HEK293 (cell line): ENCODE measurements around the gene SIGLEC8.

Experiments used
- HOXC10 ChIP-seq: sonication (generic); formaldehyde crosslinking; IDR thresholded peaks from 2 replicates; pipeline ENCODE4 v1.8.1; 2023; ENCODE audit warnings: mild to moderate bottlenecking, missing genetic modification reagents
- KLF1 ChIP-seq: fragments of 450-650 bp; formaldehyde crosslinking; IDR thresholded peaks from 2 replicates; pipeline ENCODE4 v1.5.1; 2016; ENCODE audit warnings: missing biosample characterization, missing genetic modification characterization
- MYNN ChIP-seq: fragments of 450-650 bp; formaldehyde crosslinking; IDR thresholded peaks from 2 replicates; pipeline ENCODE4 v1.5.1; 2016; ENCODE audit warnings: missing biosample characterization, missing genetic modification characterization, borderline replicate concordance
- SETDB1 ChIP-seq: IDR thresholded peaks from one replicate; pipeline ENCODE4 v1.6.1; 2017; ENCODE audit warnings: mild to moderate bottlenecking, low read length, moderate library complexity, mixed read lengths; ENCODE audit not compliant: insufficient read length
- TCF7L2 ChIP-seq: IDR thresholded peaks from 2 replicates; pipeline ENCODE4 v1.6.1; 2011; ENCODE audit warnings: low read depth, mild to moderate bottlenecking, inconsistent platforms, low read length, moderate library complexity, borderline replicate concordance
- ZNF24 ChIP-seq: fragments of 450-650 bp; formaldehyde crosslinking; IDR thresholded peaks from 2 replicates; pipeline ENCODE4 v1.5.1; 2016; ENCODE audit warnings: missing biosample characterization, missing genetic modification characterization
- ZNF274 ChIP-seq, 2 experiments: fragments of 200-500 bp in 1 of 2; fragments of 450-650 bp in 1 of 2; sonication (Bioruptor generic) in 1 of 2; formaldehyde crosslinking in 1 of 2; IDR thresholded peaks; 2 replicates each; pipeline versions ENCODE4 v1.5.1 to v1.6.1; 2014 to 2016; ENCODE audit warnings: borderline replicate concordance in 1 of 2, inconsistent platforms in 1 of 2, low read length in 1 of 2, missing biosample characterization in 1 of 2, missing genetic modification characterization in 1 of 2
- TF ChIP-seq, protein P1 (sequence below): fragments of 450-650 bp; formaldehyde crosslinking; IDR thresholded peaks from 2 replicates; pipeline ENCODE4 v1.5.1; 2016; ENCODE audit warnings: missing biosample characterization, missing genetic modification characterization
- TF ChIP-seq, protein P2 (sequence below): fragments of 450-650 bp; formaldehyde crosslinking; IDR thresholded peaks from 2 replicates; pipeline ENCODE4 v1.5.1; 2017; ENCODE audit warnings: missing biosample characterization, missing genetic modification characterization
- TF ChIP-seq, protein P3 (sequence below): fragments of 450-650 bp; formaldehyde crosslinking; IDR thresholded peaks from 2 replicates; pipeline ENCODE4 v1.5.1; 2016; ENCODE audit warnings: missing biosample characterization, missing genetic modification characterization

DNA sequence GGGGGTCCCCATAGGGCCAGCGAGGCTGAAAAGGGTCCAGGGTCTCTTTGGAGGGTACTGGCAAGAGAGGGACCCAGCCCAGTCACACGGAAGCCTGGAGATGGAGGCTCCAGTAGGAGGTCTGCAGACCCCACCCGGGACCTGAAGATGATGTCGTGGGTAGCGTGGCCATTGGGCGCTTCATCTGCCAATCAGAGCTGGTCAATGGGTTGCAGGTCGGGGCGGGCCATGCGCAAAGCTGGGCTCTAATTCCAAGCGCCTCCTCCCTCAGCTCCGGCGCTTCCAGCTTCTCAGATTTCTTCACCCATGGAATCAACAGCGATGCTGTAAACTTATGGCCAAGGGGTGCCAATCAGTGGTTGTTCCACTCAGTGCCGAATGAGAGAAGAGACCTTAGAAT, 32.4 kb upstream of the SIGLEC8 start:
- TF ChIP-seq MYNN (no peak), KLF1 (no peak), ZNF24 (tag by site-specific recombination) (no peak), SETDB1 (no peak), TCF7L2 (no peak), ZNF274 (IDR thresholded peaks at IDR 0.05; ENCODE audit: low read length) (no peak), ZNF274 (tag by site-specific recombination; IDR thresholded peaks at IDR 0.05; ENCODE audit: borderline replicate concordance) (no peak), HOXC10 (CRISPR knock-in tag) (no peak)
- TF ChIP-seq, protein P1, sequence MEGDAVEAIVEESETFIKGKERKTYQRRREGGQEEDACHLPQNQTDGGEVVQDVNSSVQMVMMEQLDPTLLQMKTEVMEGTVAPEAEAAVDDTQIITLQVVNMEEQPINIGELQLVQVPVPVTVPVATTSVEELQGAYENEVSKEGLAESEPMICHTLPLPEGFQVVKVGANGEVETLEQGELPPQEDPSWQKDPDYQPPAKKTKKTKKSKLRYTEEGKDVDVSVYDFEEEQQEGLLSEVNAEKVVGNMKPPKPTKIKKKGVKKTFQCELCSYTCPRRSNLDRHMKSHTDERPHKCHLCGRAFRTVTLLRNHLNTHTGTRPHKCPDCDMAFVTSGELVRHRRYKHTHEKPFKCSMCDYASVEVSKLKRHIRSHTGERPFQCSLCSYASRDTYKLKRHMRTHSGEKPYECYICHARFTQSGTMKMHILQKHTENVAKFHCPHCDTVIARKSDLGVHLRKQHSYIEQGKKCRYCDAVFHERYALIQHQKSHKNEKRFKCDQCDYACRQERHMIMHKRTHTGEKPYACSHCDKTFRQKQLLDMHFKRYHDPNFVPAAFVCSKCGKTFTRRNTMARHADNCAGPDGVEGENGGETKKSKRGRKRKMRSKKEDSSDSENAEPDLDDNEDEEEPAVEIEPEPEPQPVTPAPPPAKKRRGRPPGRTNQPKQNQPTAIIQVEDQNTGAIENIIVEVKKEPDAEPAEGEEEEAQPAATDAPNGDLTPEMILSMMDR: no peak
- TF ChIP-seq, protein P2, sequence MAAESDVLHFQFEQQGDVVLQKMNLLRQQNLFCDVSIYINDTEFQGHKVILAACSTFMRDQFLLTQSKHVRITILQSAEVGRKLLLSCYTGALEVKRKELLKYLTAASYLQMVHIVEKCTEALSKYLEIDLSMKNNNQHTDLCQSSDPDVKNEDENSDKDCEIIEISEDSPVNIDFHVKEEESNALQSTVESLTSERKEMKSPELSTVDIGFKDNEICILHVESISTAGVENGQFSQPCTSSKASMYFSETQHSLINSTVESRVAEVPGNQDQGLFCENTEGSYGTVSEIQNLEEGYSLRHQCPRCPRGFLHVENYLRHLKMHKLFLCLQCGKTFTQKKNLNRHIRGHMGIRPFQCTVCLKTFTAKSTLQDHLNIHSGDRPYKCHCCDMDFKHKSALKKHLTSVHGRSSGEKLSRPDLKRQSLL (tag by site-specific recombination): no peak
- TF ChIP-seq, protein P3, sequence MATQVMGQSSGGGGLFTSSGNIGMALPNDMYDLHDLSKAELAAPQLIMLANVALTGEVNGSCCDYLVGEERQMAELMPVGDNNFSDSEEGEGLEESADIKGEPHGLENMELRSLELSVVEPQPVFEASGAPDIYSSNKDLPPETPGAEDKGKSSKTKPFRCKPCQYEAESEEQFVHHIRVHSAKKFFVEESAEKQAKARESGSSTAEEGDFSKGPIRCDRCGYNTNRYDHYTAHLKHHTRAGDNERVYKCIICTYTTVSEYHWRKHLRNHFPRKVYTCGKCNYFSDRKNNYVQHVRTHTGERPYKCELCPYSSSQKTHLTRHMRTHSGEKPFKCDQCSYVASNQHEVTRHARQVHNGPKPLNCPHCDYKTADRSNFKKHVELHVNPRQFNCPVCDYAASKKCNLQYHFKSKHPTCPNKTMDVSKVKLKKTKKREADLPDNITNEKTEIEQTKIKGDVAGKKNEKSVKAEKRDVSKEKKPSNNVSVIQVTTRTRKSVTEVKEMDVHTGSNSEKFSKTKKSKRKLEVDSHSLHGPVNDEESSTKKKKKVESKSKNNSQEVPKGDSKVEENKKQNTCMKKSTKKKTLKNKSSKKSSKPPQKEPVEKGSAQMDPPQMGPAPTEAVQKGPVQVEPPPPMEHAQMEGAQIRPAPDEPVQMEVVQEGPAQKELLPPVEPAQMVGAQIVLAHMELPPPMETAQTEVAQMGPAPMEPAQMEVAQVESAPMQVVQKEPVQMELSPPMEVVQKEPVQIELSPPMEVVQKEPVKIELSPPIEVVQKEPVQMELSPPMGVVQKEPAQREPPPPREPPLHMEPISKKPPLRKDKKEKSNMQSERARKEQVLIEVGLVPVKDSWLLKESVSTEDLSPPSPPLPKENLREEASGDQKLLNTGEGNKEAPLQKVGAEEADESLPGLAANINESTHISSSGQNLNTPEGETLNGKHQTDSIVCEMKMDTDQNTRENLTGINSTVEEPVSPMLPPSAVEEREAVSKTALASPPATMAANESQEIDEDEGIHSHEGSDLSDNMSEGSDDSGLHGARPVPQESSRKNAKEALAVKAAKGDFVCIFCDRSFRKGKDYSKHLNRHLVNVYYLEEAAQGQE (tag by site-specific recombination): no peak
